Upper lobe of left lung (tissue), 6 donors: ENCODE data around the gene ZNF594. TPM values are rescaled to one million over a fixed set of nuclear protein-coding genes. Genes with fewer than 3 reads are reported as not detected.
"Not testable (repeated sequence)": the region's sequence is repeated elsewhere in the genome, so short reads cannot be mapped to it uniquely, and the experiment has no call there.

Experiments
- ATAC-seq, 2 donors: fragments of 200-7000 bp; cut with Tn5 transposase; one replicate each; pipeline ENCODE4 v1.9.1; 2022; ENCODE audit warnings: mild to moderate bottlenecking in 2 of 2, moderate library complexity in 2 of 2; ENCODE audit not compliant: low FRiP score in 2 of 2
- DNase-seq, 2 donors: peaks; one replicate each; pipeline ENCODE4 v3.0.0-alpha.2; 2019 to 2020
- H3K27ac ChIP-seq, 4 donors: fragments of 200-600 bp; sonication (generic); one replicate each; pipeline ENCODE4 v1.5.1; 2016 to 2019
- H3K27me3 ChIP-seq, 4 donors: fragments of 200-600 bp; sonication (generic); one replicate each; pipeline ENCODE4 v1.5.1; 2017 to 2019
- H3K36me3 ChIP-seq, 4 donors: fragments of 200-600 bp; sonication (generic); one replicate each; pipeline ENCODE4 v1.5.1; 2016 to 2019
- H3K4me1 ChIP-seq, 4 donors: fragments of 200-600 bp; sonication (generic); one replicate each; pipeline ENCODE4 v1.5.1; 2018 to 2019
- H3K4me3 ChIP-seq, 4 donors: fragments of 200-600 bp; sonication (generic); one replicate each; pipeline ENCODE4 v1.5.1; 2017 to 2019; ENCODE audit warnings: mild to moderate bottlenecking in 2 of 4, moderate library complexity in 1 of 4
- H3K9me3 ChIP-seq, 4 donors: fragments of 200-600 bp; sonication (generic); one replicate each; pipeline ENCODE4 v1.5.1; 2018 to 2019
- EP300 ChIP-seq, 4 donors: sonication (generic); formaldehyde crosslinking; IDR thresholded peaks; one replicate each; pipeline ENCODE4 v1.5.1; 2017; ENCODE audit warnings: antibody characterized with exemption in 4 of 4, control low read depth in 2 of 4
- POLR2A ChIP-seq, 4 donors: fragments of 450-650 bp; IDR thresholded peaks; one replicate each; pipeline ENCODE4 v1.5.1; 2016 to 2017; ENCODE audit warnings: antibody characterized with exemption in 4 of 4, mild to moderate bottlenecking in 2 of 4
- POLR2AphosphoS5 ChIP-seq, 2 donors: sonication (generic); formaldehyde crosslinking; IDR thresholded peaks; one replicate each; pipeline ENCODE4 v1.5.1; 2017; ENCODE audit warnings: antibody characterized with exemption in 2 of 2
- WGBS, 2 donors: methylation state at CpG; one replicate each; pipeline ENCODE4 v1.1.5; 2017 to 2018; 5-methylcytosine and 5-hydroxymethylcytosine counted together
- total RNA-seq, 6 donors: library from RNA; depleted of rRNA in 4 of 6; stranded (reverse); fragments of >200 nt in 4 of 6; gene quantifications; one replicate each; pipeline versions ENCODE4 v1.1.0 to v1.2.1, GENCODE V29; 2016 to 2021
- TF ChIP-seq, protein P1 (sequence below), 6 experiments: fragments of 450-650 bp in 4 of 6; fragments of 200-600 bp in 2 of 6; sonication (generic) in 2 of 6; IDR thresholded peaks; one replicate each; pipeline ENCODE4 v1.5.1; 2016 to 2019; ENCODE audit warnings: antibody characterized with exemption in 6 of 6
- donor health status: DM: no; HTN: no; CAD: no; lungs with moderate emphysema.
- donor health status: DM: no; HTN: yes; CAD: no; lungs with severe emphysema.

ZNF594 gene
- total RNA-seq, 6 donors from 2014 or later, result 4.9 to 29.3 (median 10.4) TPM

DNA sequence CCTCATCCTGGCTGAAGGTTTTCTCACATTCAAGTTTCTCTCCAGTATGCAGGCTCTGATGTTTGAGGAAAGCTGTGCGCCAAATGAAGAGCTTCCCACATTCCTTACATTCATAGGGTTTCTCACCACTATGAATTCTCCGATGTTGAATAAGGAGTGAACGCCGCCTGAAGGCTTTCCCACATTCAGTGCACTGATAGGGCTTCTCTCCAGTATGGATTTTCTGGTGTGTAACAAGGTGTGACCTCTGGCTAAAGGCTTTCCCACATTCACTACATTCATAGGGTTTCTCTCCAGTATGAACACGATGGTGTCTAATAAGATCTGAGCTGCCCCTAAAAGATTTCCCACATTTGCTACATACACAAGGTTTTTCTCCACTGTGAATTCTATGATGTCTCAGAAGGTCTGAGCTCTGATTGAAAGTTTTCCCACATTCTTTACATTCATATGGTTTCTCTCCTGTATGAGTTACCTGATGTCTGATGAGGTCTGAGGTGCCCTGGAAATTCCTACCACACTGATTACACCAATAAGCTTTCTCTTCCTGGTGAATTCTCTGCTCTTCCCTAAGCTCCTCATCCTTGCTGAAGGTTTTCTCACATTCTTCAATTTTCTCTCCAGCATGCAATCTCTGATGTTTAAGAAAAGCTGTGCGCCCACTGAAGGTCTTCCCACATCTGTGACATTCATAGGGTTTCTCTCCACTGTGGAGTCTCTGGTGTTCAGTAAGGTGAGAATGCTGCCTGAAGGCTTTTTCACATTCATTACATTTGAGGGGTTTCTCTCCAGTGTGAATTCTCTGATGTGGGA lies 8.9 kb downstream of the ZNF594 start:
- no peak for DNase-seq
- Histone ChIP-seq H3K4me3 (no peak overlapping the region), H3K4me1 (no peaks in the 10 kb centered on the region), H3K9me3 (peaks cover 83 to 100% (median 98%) of the 10 kb centered on the region in 4 donors), H3K36me3 (peaks cover 0 to 16% (median 4%) of the 10 kb centered on the region in 4 donors), H3K27me3 (no peaks in the 10 kb centered on the region), H3K27ac (no peak overlapping the region)
- no peak for ATAC-seq
- TF ChIP-seq POLR2AphosphoS5 (IDR thresholded peaks at IDR 0.05), result no peak
- TF ChIP-seq POLR2A (IDR thresholded peaks at IDR 0.05), result no peak
- TF ChIP-seq, protein P1, sequence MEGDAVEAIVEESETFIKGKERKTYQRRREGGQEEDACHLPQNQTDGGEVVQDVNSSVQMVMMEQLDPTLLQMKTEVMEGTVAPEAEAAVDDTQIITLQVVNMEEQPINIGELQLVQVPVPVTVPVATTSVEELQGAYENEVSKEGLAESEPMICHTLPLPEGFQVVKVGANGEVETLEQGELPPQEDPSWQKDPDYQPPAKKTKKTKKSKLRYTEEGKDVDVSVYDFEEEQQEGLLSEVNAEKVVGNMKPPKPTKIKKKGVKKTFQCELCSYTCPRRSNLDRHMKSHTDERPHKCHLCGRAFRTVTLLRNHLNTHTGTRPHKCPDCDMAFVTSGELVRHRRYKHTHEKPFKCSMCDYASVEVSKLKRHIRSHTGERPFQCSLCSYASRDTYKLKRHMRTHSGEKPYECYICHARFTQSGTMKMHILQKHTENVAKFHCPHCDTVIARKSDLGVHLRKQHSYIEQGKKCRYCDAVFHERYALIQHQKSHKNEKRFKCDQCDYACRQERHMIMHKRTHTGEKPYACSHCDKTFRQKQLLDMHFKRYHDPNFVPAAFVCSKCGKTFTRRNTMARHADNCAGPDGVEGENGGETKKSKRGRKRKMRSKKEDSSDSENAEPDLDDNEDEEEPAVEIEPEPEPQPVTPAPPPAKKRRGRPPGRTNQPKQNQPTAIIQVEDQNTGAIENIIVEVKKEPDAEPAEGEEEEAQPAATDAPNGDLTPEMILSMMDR (IDR thresholded peaks at IDR 0.05), result no peak
- no peak for TF ChIP-seq EP300 (IDR thresholded peaks at IDR 0.05)
- 94 to 99% methylated on average over 6 of the region's 6 CpGs for WGBS, 2 donors

DNA sequence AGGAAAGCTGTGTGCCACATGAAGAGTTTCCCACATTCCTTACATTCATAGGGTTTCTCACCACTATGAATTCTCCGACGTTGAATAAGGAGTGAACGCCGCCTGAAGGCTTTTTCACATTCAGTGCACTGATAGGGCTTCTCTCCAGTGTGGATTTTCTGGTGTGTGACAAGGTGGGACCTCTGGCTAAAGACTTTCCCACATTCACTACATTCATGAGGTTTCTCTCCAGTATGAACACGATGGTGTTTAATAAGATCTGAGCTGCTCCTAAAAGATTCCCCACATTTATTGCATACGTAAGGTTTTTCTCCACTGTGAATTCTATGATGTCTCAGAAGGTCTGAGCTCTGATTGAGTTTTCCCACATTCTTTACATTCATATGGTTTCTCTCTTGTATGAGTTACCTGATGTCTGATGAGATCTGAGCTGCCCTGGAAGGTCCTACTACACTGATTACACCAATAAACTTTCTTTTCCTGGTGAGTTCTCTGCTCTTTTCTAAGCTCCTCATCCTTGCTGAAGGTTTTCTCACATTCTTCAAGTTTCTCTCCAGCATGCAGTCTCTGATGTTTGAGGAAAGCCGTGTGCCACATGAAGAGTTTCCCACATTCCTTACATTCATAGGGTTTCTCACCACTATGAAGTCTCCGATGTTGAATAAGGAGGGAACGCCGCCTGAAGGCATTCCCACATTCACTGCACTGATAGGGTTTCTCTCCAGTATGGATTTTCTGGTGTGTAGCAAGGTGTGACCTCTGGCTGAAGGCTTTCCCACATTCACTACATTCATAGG lies 10.0 kb downstream of the ZNF594 start:
- peaks cover 91 to 100% (median 98%) of the 10 kb centered on the region in 4 donors for H3K9me3 ChIP-seq
- H3K4me3 ChIP-seq, result no peak overlapping the region
- no peak for ATAC-seq
- DNase-seq, result no peak
- H3K4me1 ChIP-seq, result no peaks in the 10 kb centered on the region
- no peaks in the 10 kb centered on the region for H3K27me3 ChIP-seq
- WGBS, 2 donors, result 94 to 98% methylated on average over 10 of the region's 10 CpGs
- H3K27ac ChIP-seq, result no peak overlapping the region
- TF ChIP-seq POLR2A (IDR thresholded peaks at IDR 0.05), result no peak
- no peak for TF ChIP-seq POLR2AphosphoS5 (IDR thresholded peaks at IDR 0.05)
- TF ChIP-seq EP300 (IDR thresholded peaks at IDR 0.05), result no peak
- TF ChIP-seq, protein P1 (IDR thresholded peaks at IDR 0.05), result no peak
- H3K36me3 ChIP-seq, result peaks cover 0 to 6% (median 2%) of the 10 kb centered on the region in 4 donors

DNA sequence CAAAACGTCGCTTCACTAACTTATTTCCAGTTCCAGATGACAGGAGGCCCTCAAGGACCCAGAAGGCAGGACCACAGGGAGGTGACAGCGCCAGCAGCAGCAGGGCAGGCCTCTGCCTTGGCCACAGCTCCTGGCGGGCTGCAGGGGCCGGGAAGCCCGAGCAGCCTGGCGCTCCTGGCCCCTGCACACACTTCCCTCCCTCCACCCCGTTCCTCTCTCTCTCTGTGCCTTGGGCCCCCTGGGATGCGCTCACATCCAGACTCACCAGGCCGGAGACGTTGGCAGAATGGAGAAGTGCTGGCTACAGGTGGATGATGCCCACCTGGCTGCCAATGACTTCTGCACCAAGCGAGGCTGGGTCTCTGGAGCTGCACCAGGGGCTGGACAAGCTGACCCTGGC lies 12.7 kb downstream of the ZNF594 start:
- TF ChIP-seq POLR2AphosphoS5 (IDR thresholded peaks at IDR 0.05), result no peak
- TF ChIP-seq EP300 (IDR thresholded peaks at IDR 0.05), result no peak
- TF ChIP-seq POLR2A (IDR thresholded peaks at IDR 0.05), result no peak
- TF ChIP-seq, protein P1 (IDR thresholded peaks at IDR 0.05), result no peak
- Histone ChIP-seq H3K9me3 (peaks cover 69 to 92% (median 87%) of the 10 kb centered on the region in 4 donors), H3K27me3 (no peaks in the 10 kb centered on the region), H3K27ac (no peak overlapping the region), H3K4me1 (no peaks in the 10 kb centered on the region), H3K36me3 (peaks cover 0 to 14% (median 6%) of the 10 kb centered on the region in 4 donors), H3K4me3 (no peak overlapping the region)
- WGBS, 2 donors, result 96 to 97% methylated on average over 8 to 12 of the region's 12 CpGs
- ATAC-seq (no peak), DNase-seq (peak in 1 of 2 donors; percentile 30)

DNA sequence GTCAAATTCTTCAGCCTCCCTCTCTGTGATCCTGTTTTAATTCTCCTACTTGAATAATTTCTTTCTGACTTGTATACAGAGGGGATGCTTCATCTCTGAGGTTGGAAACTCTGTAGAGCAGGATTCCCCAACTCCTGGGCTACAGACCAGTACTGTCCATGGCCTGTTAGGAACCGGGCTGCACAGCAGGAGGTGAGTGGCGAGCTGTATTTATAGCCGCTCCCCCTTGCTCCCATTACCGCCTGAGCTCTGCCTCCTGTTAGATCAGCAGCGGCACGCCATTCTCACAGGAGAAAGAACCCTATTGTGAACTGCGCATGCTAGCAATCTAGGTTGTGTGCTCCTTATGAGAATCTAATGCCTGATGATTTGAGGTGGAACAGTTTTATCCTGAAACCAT lies 16.6 kb downstream of the ZNF594 start:
- H3K27ac ChIP-seq, ATAC-seq, H3K4me1 ChIP-seq, DNase-seq, H3K27me3 ChIP-seq, H3K4me3 ChIP-seq: not testable (repeated sequence)
- WGBS, 2 donors, result 86 to 94% methylated on average over 1 to 7 of the region's 7 CpGs
- Histone ChIP-seq H3K9me3 (peaks cover 30 to 62% (median 51%) of the 10 kb centered on the region in 4 donors), H3K36me3 (peaks cover 0 to 11% (median 4%) of the 10 kb centered on the region in 4 donors)

DNA sequence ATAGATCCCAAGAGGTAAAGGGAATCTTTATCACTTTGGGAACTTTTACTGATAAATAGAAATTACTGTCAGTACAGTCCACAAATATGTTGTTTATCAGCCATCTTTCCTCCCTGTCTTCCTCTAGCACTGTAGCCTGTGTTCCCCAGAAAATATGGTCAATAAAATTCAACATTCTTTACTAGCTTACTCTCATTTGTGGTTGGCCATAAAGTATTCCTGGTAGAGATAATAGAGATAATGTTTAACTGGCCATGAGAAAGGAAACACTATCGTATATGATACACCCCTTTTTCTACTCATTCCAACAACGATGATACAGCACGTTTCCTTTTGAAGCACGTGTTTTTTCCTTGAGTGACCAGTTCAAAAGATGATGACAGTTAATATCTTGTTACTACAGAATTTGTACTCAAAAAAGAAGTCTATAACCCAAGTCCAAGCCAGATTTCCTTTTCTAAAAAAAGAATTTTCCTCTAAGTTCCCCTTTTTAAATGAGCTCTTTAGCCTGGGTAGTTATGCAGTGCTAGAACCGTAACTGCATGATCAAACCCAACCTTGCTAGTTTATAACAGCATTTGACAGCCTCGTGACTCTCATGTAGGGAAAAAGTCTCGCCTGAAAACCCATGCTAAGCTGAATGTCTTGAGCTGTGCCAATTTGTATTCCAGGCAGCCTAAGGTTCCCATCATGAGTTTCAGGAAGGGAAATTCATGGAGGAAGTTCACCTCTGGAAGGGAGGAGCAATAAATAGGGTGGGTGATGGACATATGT lies 25.7 kb downstream of the ZNF594 start:
- not testable (repeated sequence) for H3K4me3 ChIP-seq, H3K36me3 ChIP-seq, H3K4me1 ChIP-seq, H3K27me3 ChIP-seq, DNase-seq, H3K27ac ChIP-seq, H3K9me3 ChIP-seq, ATAC-seq
- WGBS, 2 donors, result 56% methylated on average over 6 of the region's 7 CpGs
